Effector CD8-positive, alpha-beta T cell (primary cell): ENCODE data around the gene PDAP1.
"Not testable (repeated sequence)": the region's sequence is repeated elsewhere in the genome, so short reads cannot be mapped to it uniquely, and the experiment has no call there.

Experiments
- DNase-seq: peaks from one replicate; lab custom pipeline; 2025; lab: John Stamatoyannopoulos, UW
- total RNA-seq, 4 experiments: gene quantifications; one replicate each; lab custom pipeline; 2026; lab: John Stamatoyannopoulos, UW

Gene PDAP1, protein sequence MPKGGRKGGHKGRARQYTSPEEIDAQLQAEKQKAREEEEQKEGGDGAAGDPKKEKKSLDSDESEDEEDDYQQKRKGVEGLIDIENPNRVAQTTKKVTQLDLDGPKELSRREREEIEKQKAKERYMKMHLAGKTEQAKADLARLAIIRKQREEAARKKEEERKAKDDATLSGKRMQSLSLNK
- 68.0 to 149 (median 102) reads per million in 4 experiments for total RNA-seq

DNA sequence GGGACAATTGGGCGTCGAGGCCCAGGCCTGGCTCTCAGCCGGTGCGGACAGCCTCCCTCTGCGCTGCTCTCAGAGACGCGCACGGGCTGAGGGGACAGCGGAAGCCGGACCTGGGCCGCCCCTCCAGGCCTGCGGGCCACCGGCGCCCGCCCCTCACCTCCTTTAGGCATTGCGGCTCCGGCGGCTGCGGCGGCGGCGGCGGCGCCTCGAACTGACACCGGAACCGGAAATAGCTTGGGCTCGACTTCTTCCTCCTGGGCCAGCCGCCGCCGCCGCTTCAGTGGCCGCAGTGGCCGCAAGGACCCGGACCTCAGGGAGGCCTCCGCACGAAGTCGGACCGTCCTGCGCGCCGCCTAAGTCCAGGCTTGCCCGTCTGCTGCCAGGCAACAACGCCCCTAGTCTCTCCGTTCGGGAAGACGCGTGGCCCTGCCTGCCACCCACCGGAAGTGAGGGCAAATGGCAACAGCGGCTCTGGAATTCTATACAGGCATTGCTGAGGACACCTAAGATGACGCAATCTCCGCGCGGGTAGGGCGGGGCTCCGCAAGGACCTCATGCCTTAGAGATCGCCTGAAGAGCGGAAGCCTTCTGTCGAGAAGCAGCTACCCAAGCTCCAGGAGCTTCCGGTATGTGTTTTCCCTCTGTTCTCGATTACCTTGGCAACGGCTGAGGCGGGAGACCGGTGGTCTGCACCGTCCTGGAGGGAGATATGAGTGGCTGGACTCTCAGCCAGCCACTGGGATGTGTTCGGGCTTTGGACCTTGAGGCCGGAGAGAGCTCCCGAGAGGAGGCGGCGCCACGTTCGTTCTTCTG is at the start of gene PDAP1, which contains the start of gene BUD31:
TSS of gene PDAP1 (minus strand) at position 219 of the 813 bp plus-strand sequence. CDS start at position 170, 49 bp downstream.
TSS of gene BUD31 (plus strand) at position 591 of the 813 bp plus-strand sequence. CDS start 2,124 bp downstream, outside the sequence.
- DNase-seq = peak; percentile 92

DNA sequence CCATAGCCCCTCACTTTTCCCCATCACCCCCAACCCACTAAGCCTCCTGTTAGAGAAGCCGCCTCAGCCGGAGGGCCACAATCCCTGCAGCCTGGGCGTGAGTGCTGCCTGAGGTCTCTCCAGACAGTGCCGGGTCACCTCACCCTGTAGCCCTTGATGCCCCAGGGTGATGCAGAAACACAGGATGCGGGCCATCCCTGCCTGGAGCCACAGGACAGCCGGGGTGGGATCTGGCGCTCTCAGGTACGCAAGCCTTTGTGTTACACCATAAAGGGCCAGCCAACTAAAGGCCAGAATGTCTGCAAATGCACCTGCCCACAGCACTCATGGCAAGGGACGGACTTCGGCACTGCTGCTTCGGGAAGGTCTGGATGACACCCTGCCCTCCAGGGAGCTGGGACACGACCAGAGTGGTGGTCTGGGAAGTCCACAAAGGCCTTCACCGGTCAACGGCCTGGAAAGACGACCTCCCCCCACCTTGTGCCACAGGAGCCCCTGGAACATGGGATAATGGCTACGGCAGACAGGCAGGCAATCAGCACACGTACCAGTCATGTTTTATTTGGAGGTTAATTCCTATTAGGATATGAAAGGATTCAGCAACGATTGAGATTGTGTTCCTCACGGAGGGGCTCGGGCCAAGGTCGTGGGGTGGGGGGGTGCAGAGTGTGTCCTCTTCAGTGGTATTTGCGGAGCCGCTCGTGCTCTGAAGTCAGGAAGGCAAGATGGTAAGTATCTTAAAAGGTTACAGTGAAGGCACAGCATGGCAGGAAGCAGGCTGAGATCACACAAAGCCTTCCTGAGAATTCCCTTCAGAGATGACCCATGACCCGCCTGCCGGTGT is 49.5 kb upstream of the PDAP1 start:
- no peak for DNase-seq

DNA sequence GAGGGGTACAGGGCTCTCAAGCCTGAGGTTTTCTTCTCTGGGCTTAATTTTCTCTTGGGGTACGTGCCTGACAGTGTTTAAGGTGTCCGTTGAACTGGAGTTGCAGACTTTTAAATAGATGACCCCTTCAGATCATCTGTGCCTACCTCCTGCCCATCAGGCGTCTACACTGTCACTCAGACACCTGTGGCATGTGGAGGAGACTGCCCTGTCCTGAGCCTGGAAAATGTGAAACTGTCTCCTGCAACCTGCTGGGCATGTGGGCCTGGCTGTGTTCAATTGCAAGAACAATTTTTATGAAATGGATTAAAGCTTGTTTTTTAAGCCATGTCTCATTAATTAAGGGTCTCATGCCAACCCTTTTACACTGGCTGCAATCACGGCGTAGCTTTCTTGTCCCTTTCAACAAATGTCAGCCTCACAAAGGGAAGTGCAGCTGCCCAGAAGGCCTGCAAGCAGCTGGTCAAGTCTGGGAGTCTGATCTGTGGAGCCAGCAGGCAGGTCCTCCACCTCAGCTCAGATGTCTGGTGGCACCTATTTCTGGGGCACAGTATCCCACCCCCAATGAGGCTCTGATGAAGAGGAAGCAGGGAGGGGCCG is 48.8 kb upstream of the PDAP1 start:
- DNase-seq = no peak

DNA sequence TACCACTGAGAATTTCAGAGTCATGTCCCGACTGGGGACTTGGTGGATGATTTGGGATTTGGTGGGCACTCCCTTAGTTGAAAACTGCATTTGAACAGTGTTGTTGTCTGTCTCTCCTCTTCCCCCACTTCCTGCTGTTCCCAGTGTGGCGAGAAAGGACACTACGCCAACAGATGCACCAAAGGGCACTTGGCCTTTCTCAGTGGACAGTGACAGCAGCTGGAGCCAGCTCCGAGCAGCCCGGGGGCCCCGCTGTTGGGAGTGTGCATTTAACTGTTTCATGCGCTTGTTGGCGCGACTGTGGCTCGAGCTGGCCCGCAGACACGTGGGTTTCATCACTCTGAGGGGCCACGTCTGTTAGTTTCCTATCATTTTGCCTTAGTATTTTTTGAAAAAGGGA is 47.9 kb upstream of the PDAP1 start:
- no peak for DNase-seq

DNA sequence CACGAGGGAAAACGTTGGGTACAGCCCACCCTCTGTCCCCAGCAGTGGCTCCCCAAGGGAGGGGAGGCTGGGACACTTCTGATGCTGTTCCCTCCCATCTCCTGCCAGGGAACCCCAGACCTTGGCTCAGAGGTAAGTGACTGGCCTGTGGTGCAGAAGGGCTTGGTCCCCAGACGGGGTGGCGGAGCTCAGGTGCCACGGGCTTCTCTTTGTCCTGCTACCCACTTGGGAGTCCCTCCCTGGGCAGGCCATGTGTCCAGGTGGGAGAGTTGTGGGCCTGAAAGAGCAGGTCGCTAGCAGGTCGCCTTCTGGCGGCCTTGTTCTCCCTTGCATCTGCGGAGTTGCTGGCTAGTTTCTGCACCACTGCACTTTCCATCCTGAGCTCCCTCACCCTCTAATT is 47.5 kb upstream of the PDAP1 start:
- DNase-seq = no peak

DNA sequence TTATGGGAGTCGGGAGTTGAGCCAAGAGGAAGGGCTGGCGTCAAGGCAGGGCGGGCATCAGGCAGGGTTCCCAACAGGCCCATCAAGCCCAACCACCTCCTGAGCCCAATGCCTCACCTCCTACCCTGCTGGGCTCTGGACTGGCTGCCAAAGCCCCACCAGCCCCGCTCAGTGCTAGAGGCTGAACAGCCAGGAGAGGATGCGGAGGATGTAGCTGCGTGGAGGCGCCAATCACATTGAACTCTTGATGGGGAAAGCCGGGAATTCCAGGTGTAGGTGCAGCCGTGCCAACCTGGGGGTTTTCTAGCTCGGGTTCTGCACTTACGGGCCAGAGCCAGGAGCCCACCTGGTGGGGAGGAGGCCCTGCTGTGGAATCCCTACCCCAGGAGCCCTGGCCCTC is 44.7 kb upstream of the PDAP1 start:
- DNase-seq = no peak

- no peak for DNase-seq
Observed at GRCh38 chr7:99452541-99452940, 44.1 kb upstream of the PDAP1 start.

GRCh38 chr7:99451936-99452335 is 43.5 kb upstream of the PDAP1 start:
- DNase-seq = no peak

GRCh38 chr7:99449326-99449725 is 40.9 kb upstream of the PDAP1 start:
- no peak for DNase-seq

- DNase-seq = no peak
Observed at GRCh38 chr7:99448855-99449254, 40.5 kb upstream of the PDAP1 start.

DNA sequence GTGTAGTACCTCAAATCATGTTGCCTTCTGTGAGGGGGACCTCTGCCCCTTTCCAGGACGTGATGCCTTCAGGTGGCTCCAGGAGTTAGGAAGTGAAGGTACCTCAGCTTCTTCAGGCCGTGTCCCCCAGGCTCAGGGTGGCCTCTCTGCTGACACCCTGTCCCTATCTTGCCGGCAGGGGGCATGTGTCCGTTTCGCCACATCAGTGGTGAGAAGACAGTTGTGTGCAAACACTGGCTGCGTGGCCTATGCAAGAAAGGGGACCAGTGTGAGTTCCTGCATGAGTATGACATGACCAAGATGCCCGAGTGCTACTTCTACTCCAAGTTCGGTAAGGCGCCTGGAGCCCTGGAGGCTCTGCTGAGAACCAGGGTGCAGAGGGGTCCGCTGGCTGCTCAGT is 39.5 kb upstream of the PDAP1 start:
- no peak for DNase-seq

DNA sequence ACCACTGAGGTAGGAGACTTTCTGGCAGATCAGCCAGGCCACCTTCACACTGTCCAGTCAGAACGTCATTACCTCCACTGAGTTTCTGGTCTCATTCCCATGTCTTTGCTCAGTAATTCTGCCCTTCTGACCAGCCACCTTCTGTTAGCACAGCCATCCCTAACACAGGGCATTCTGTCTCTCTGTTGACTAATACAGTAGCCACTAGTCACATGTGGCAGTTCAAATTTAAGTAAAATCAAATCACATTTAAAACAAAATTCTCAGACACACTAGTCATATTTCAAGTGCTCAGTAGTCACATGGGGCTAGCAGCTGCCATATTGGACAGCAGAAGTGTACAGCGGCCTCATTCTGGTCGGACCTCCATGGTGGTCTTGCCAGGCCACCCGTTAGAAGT is 37.7 kb upstream of the PDAP1 start:
- DNase-seq = no peak

DNA sequence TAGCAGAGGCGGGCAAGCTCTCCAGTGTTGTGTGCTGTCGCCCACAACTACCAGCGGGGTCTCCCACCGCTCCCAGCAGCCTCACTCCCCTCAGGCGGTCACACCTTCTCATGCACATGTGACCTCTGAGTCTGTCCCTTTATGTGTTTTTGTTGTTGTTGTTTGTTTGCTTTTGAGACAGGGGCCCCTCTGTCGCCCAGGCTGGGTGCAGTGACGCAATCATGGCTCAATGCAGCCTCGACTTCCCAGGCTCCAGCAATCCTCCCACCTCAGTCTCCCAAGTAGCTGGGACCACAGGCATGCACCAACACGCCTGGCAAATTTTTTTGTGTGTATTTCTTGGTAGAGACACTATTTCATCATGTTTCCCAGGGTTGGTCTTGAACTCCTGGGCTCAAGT is 31.8 kb upstream of the PDAP1 start:
- no peak for DNase-seq

- DNase-seq = peak; percentile 69
Observed at GRCh38 chr7:99438573-99439480, 30.4 kb upstream of the PDAP1 start, which contains the start of the genes CPSF4 and PTCD1. CPSF4 (plus strand) TSS chr7:99438943; CDS start chr7:99439083, 140 bp downstream. PTCD1 (minus strand) TSS chr7:99438798; CDS start chr7:99435242, 3,556 bp downstream.

DNA sequence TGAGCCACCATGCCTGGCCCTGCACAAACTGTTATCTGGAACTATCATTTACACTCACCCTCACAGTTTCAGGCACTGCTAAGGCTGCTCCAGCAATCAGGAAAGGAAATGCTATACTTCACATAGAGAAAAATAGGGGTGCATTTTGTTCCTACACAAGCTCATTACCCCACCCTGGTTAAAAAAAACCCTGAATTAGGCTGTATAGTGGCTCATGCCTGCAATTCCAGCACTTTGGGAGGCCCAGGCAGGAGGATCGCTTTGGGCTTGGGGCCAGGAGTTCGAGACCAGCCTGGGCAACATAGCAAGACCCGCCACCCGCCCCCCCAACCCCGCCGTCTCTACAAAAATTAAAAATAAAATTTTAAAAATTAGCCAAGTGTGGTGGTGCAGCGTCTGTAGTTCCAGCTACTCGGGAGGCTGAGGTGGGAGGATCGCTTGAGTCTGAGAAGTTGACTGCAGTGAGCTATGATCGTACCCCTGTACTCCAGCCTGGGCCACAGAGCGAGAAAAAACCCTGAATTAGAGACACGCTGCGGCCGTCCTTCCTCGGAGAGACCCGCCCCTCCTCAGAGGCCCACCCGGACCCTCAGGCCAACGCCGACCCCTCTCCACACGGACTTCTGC is 29.7 kb upstream of the PDAP1 start:
- no peak for DNase-seq

GRCh38 chr7:99433158-99433557 is 24.8 kb upstream of the PDAP1 start:
- no peak for DNase-seq

DNA sequence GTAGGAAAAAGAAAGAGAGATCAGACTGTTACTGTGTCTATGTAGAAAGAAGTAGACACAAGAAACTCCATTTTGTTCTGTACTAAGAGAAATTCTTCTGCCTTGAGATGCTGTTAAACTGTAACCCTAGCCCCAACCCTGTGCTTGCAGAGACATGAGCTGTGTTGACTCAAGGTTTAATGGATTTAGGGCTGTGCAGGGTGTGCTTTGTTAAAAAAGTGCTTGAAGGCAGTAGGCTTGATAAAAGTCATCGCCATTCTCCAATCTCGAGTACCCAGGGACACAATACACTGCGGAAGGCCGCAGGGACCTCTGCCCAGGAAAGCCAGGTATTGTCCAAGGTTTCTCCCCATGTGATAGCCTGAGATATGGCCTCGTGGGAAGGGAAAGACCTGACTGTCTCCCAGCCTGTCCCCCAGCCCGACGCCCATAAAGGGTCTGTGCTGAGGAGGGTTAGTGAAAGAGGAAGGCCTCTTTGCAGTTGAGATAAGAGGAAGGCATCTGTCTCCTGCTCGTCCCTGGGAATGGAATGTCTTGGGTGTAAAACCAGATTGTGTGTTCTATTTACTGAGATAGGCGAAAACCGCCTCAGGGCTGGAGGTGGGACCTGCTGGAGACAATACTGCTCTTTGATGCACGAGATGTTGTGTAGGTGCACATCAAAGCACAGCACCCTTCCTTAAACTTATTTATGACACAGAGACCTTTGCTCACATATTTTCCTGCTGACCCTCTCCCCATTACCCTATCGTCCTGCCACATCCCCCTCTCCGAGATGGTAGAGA is 23.6 kb upstream of the PDAP1 start:
- not testable (repeated sequence) for DNase-seq

DNA sequence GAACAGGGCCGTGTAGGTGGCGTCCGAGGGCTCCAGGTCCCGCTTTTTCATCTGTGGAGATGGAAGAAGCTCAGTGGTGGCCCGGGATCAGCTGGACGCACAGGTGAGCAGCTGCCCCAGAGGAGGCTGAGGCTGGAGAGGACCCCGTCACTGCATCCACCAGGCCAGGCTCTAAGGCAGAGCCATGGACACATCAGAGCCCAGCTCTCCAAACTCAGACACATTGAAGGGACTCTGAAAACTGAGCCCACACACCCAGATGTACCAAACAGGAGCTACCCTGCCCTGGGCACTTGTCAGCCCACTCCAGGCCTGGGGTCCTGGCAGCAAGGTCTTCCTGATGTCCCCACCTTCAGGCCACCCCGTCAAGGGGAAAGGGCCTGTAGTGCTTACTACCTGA is 21.4 kb upstream of the PDAP1 start:
- no peak for DNase-seq

DNA sequence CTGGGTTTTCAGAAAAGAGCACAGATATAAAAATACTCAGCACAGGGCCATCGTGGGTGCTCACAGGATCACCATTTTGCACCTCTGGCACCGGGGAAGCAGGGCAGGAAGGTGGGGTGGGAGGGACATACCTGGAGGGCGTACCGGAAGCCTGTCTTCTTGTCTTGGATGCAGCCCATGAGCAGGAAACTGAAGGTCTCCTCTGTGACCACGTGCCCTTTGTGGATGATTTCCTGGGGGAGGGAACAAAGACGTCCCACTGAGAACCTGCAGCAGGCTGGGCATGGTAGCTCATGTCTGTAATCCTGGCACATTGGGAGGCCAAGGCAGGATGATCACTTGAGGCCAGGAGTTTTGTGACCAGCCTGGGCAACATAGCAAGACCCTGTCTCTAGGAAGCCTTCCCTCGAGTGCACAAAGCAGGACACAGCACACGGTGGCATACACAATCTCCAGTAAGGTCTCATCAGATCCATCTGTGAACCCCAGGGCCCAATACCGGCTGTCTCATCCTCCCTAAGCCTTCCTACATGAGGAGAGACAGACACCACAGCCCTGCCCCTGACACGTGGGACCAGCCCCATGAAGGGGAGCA is 20.7 kb upstream of the PDAP1 start:
- DNase-seq = no peak
